Loucy (cell line): ENCODE measurements around the gene ZNRF1.

ENCODE experiments used
- H2AFZ ChIP-seq: fragments of 200-600 bp; sonication (generic); 2 replicates; pipeline ENCODE4 v1.6.0; 2016; ENCODE audit warnings: antibody characterized with exemption, mild to moderate bottlenecking, low read length, moderate library complexity
- H3F3A ChIP-seq: fragments of 200-600 bp; 2 replicates; pipeline ENCODE4 v1.6.0; 2016; ENCODE audit warnings: antibody characterized with exemption, low read depth, mild to moderate bottlenecking
- H3K27me3 ChIP-seq: fragments of 200-600 bp; sonication (generic); 2 replicates; pipeline ENCODE4 v1.6.1; 2014; ENCODE audit warnings: low read length, mild to moderate bottlenecking; ENCODE audit not compliant: insufficient read depth, poor library complexity, severe bottlenecking
- H3K36me3 ChIP-seq: fragments of 200-600 bp; sonication (generic); 2 replicates; pipeline ENCODE4 v1.6.1; 2016; ENCODE audit warnings: low read length; ENCODE audit not compliant: insufficient read depth
- H3K4me1 ChIP-seq: fragments of 200-600 bp; sonication (generic); 2 replicates; pipeline ENCODE4 v1.5.1; 2014; ENCODE audit warnings: low read length, mild to moderate bottlenecking; ENCODE audit not compliant: insufficient read depth, poor library complexity, severe bottlenecking
- H3K4me2 ChIP-seq: fragments of 200-600 bp; sonication (generic); 2 replicates; pipeline ENCODE4 v1.6.0; 2014; ENCODE audit warnings: antibody characterized with exemption, low read length, low read depth, mild to moderate bottlenecking; ENCODE audit not compliant: poor library complexity, severe bottlenecking
- H3K4me3 ChIP-seq: fragments of 200-600 bp; sonication (generic); 2 replicates; pipeline ENCODE4 v1.5.1; 2014; ENCODE audit warnings: low read length, mild to moderate bottlenecking, mixed read lengths; ENCODE audit not compliant: poor library complexity, severe bottlenecking
- H3K79me2 ChIP-seq: fragments of 200-600 bp; sonication (generic); 2 replicates; pipeline ENCODE4 v1.6.1; 2014; ENCODE audit warnings: low read length; ENCODE audit not compliant: insufficient read depth
- H3K9ac ChIP-seq: fragments of 200-600 bp; sonication (generic); 2 replicates; pipeline ENCODE4 v1.6.0; 2014; ENCODE audit warnings: mild to moderate bottlenecking, low read depth, low read length, moderate library complexity; ENCODE audit not compliant: poor library complexity, severe bottlenecking
- H3K9me2 ChIP-seq: fragments of 200-600 bp; sonication (generic); replicated peaks from 2 replicates; pipeline ENCODE4 v1.6.1; 2016; ENCODE audit warnings: low read depth, low read length, mixed read lengths
- H3K9me3 ChIP-seq: fragments of 200-600 bp; sonication (generic); 2 replicates; pipeline ENCODE4 v1.6.1; 2014; ENCODE audit warnings: mild to moderate bottlenecking, antibody characterized with exemption, low read length, low read depth; ENCODE audit not compliant: insufficient read depth
- H4K20me1 ChIP-seq: fragments of 200-600 bp; sonication (generic); 2 replicates; pipeline ENCODE4 v1.6.0; 2014; ENCODE audit warnings: antibody characterized with exemption, low read length, mild to moderate bottlenecking; ENCODE audit not compliant: insufficient read depth, poor library complexity, severe bottlenecking
- CTCF ChIP-seq: fragments of 200-600 bp; sonication (generic); conservative IDR thresholded peaks from 2 replicates; pipeline ENCODE4 v1.5.1; 2014; ENCODE audit warnings: mild to moderate bottlenecking, antibody characterized with exemption, low read length
- EZH2phosphoT487 ChIP-seq: fragments of 200-600 bp; IDR thresholded peaks from 2 replicates; pipeline ENCODE4 v1.6.1; 2018; ENCODE audit warnings: antibody characterized with exemption, mild to moderate bottlenecking, moderate library complexity, borderline replicate concordance

ZNRF1 gene

DNA sequence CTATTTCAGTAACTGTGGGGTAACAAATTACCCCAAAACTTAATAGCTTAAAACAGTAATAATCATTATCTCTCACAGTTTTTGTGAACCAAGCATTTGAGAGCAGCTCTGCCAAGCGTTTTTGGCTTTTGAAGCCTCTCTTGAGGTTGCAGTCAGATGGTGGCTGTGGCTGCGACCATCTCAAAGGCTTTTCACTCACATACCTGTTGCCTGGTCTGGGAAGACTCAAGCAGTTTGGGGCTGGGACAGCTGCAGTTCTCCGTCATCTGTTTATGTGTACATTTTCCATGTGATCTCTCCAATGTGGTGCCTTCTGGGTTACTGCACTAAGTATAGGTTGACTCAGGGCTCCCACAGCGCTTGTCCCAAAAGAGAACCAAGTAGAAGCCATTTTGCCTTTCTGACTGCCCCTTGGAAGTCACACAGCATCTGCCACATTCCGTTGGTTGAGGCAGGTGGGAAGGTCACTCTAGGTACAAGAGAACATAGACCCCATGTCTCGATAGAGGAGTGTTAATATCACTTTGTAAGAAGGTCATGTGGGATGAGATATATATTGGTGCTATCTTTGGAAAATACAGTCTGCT lies 68.1 kb downstream of the ZNRF1 start:
- Histone ChIP-seq H3K79me2 (peaks cover 100% of the 10 kb centered on the region), H3K9ac (peak overlapping the region; percentile 39)

DNA sequence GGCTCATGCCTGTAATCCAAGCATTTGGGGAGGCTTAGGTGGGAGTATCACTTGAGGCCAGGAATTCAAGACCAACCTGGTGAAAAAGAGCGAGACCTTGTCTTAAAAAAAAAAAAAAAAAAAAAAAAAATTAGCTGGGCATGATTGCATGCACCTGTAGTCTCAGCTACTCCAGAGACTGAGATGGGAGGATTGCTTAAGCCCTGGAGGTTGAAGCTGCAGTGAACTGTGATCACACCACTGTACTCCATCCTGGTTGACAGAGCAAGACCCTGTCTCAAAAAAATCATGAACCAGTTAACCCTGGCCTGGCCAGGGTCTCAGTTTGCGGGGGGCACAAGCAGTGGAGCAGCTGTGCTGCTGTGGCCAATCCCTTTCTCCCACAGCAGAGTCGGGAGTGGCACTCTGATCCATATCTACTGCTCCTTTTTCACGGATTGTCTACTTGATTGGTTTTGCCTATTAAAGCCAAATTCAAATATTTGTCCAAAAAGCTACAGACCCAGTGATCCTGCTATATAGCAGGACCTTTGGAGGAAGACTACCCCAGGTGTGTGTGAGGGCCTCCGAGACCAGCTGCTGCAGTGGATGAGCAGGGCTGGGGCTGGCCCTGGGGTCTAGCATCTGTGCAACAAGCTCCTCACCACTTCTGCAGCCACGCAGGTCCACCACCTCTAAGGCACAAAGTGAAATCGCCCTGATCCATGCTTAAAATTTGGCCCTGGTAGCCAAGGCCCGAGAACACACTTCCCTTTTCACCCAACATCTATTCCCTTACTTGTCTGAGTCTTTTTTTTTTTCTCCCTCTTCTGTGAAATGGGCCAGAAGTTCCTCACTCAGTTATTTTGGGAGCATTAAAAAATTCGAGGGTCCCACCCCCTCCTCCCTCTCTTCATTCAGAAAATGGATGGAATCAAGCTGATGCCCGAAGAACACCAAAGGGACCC lies 69.5 kb downstream of the ZNRF1 start:
- peaks cover 91% of the 10 kb centered on the region for H3K4me1 ChIP-seq
- TF ChIP-seq CTCF, result no peak
- TF ChIP-seq EZH2phosphoT487, result no peak
- H4K20me1 ChIP-seq, result peaks cover 49% of the 10 kb centered on the region
- no peaks in the 10 kb centered on the region for H3F3A ChIP-seq
- peaks cover 26% of the 10 kb centered on the region; the same call in 1 of the 2 replicates for H3K36me3 ChIP-seq
- H3K4me3 ChIP-seq, result no peak overlapping the region
- H2AFZ ChIP-seq, result no peak overlapping the region
- no peaks in the 10 kb centered on the region for H3K9me3 ChIP-seq
- no peaks in the 10 kb centered on the region for H3K27me3 ChIP-seq
- H3K79me2 ChIP-seq, result peaks cover 100% of the 10 kb centered on the region
- peak overlapping the region; percentile 35 for H3K4me2 ChIP-seq
- peak overlapping the region; percentile 39 for H3K9ac ChIP-seq
- no peaks in the 10 kb centered on the region for H3K9me2 ChIP-seq

More for the DNA sequence above, 68.1 kb downstream of the ZNRF1 start:
- H3K4me2 ChIP-seq, result peak overlapping the region; percentile 36
- no peak overlapping the region for H2AFZ ChIP-seq
- peaks cover 58% of the 10 kb centered on the region for H4K20me1 ChIP-seq
- H3K4me3 ChIP-seq, result peak overlapping the region; percentile 3
- no peaks in the 10 kb centered on the region for H3K9me2 ChIP-seq
- TF ChIP-seq EZH2phosphoT487 (no peak), CTCF (no peak)
- no peaks in the 10 kb centered on the region for H3K27me3 ChIP-seq
- H3K4me1 ChIP-seq, result peaks cover 92% of the 10 kb centered on the region
- peaks cover 26% of the 10 kb centered on the region; the same call in 1 of the 2 replicates for H3K36me3 ChIP-seq
- H3F3A ChIP-seq, result no peaks in the 10 kb centered on the region
- no peaks in the 10 kb centered on the region for H3K9me3 ChIP-seq

- Histone ChIP-seq H3K36me3 (peaks cover 26% of the 10 kb centered on the region; the same call in 1 of the 2 replicates), H4K20me1 (peaks cover 37% of the 10 kb centered on the region), H3K9me3 (no peaks in the 10 kb centered on the region), H3F3A (peaks cover 13% of the 10 kb centered on the region), H3K4me3 (no peak overlapping the region), H2AFZ (no peak overlapping the region), H3K9ac (peak overlapping the region; percentile 23), H3K4me2 (peak overlapping the region; percentile 8), H3K4me1 (peaks cover 87% of the 10 kb centered on the region), H3K9me2 (no peaks in the 10 kb centered on the region), H3K27me3 (no peaks in the 10 kb centered on the region), H3K79me2 (peaks cover 94% of the 10 kb centered on the region)
- TF ChIP-seq EZH2phosphoT487, result no peak
- no peak for TF ChIP-seq CTCF
Measured at GRCh38 chr16:75070012-75070841, 71.4 kb downstream of the ZNRF1 start.
